Fibroblast of skin of right quadriceps (primary cell): ENCODE results near the gene HOXB6.
A peak's percentile ranks its signal among the peaks of the same experiment; 100 is the strongest.

Source experiments
- DNase-seq: peaks from one replicate; pipeline ENCODE4 v3.0.0-alpha.2; 2013

HOXB6 gene

GRCh38 chr17:48551214-48551555 is 53.6 kb downstream of the HOXB6 start:
- no peak for DNase-seq

GRCh38 chr17:48550502-48551213 is 54.1 kb downstream of the HOXB6 start:
- no peak for DNase-seq

GRCh38 chr17:48549914-48550501 is 54.8 kb downstream of the HOXB6 start:
- DNase-seq, result no peak

GRCh38 chr17:48549281-48549630 is 55.5 kb downstream of the HOXB6 start:
- no peak for DNase-seq

- DNase-seq, result no peak
Observed at GRCh38 chr17:48548523-48549280, 56.1 kb downstream of the HOXB6 start.

DNA sequence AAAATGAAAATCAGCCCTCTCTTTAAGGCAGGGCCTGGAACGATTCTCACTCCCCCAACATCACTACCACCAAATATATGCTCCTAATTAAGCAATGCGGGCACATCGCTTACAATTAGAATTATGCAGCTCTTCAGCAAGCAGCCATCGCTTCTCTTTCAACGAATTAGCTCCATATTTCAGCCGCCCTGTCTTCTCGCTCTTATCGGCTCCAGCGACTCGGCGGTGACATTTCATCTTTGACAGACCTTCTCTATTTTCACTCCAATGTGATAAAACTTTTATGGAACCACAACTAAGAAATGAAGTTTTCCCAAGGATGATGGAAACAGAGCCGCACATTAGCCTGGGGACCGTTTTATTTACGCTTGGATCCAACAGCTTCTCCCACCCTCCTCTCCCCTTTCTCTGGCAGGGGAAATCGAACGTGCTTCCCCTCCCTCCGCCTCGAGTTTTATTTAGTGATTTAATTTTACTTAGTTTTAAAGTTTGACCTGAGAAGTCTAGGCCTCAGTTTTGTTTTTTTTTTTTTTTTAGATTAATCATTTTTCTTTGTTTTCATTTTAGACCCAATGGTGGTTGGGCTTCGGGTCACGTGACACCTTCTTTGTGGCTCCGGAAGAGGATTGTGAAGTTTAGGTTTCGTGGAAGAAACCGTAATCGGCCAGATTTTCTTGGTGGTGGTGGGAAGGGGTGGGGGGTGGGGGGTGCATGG is 56.8 kb downstream of the HOXB6 start:
- DNase-seq, result peak; percentile 74

DNA sequence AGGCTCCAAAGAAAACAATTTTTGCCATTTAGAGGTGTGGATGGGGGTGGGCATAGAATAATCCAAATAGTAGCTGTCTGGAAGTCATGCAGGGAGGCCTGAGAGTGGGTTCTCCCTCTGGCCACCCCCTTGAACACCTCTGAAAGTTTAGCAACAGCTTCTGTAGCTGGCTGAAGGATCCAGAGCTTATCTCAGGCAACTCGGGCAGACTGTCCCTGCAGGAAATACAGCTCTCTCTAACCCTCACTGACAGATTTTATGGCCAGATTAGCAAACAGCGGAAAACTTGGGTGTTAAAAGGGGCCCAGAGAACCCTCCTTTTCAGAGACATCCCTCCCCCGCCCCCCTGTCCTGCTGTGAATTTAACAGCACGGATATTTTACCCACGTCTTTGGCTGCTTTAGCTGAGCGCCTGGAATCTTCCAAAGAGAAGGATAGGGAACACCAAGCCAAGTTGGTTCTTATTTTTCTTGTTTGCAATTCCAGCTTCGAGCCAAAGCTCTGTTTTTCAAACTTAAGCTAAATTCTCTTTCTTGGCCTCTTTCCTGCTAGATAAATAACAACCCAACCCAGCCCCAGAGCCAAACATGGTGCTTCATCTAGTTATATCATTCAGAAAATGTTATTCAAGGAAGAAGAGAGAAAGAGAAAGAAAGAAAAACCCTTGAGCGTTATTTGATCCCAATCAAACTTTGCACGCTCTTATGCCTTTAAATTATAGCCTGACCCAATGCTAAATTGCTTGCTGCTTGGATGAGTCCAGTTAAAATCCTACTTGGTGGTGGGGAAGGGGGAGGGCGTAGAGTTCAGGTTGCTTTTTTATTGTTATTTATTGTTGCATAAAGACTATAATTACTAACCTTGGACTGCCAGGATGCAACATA is 57.6 kb downstream of the HOXB6 start:
- peak; percentile 81 for DNase-seq

DNA sequence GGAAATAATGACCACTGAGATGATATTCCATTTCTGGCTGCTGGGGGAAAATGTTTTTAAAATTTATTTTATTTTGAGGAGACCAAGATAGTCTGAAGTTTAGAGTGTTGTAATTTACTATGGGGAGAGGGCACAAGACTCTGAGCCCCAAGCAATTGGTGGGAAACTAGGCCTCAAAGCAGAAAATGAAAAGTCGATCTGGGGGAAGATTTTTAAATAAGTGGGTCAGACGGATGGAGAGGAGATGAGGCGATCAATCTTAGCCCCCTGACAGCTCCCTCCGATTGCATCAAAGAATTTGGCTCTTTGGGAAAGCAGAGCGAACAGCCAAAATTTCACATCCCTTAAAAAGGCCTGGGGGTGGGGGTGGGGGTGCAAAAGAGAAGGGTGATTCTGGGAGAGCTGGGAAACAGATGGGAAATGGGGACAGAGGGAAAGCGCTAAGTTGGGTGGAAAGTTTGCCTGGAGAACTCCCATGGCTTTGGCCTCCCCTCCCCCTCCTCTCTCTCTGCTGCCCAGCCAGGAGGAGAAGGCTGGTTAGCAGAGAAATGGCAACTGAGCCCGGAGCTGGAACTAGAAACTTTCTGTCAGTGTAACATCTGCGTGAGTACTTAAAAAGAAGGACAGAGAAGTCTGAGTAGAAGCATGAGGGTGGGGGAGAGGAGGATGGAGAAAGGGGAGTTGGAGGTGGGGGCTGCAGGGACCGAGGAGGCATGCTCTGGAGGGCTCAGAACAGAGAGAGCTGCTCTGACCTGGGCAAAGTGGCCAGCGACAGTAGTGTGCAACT is 58.5 kb downstream of the HOXB6 start:
- DNase-seq, result peak; percentile 57
